HepG2 (cell line): ENCODE results near the gene EEF2. TPM values are rescaled to one million over a fixed set of nuclear protein-coding genes. Genes with fewer than 3 reads are reported as not detected.

Experiments
- MYC ChIP-seq: sonication (generic); formaldehyde crosslinking; IDR thresholded peaks from 2 replicates; pipeline ENCODE4 v1.9.0; 2021; ENCODE audit warnings: missing genetic modification reagents, borderline replicate concordance
- THAP11 ChIP-seq: IDR thresholded peaks from 2 replicates; pipeline ENCODE4 v1.6.1; 2016; ENCODE audit warnings: missing biosample characterization, missing genetic modification reagents
- YY1 ChIP-seq: IDR thresholded peaks from 2 replicates; pipeline ENCODE4 v1.6.1; 2011; ENCODE audit warnings: low read length, low read depth, moderate library complexity, mild to moderate bottlenecking; ENCODE audit not compliant: insufficient read depth, insufficient replicate concordance
- ZBTB40 ChIP-seq, 2 experiments: fragments of 450-650 bp in 1 of 2; sonication (generic) in 1 of 2; formaldehyde crosslinking in 1 of 2; IDR thresholded peaks; 2 replicates each; pipeline versions ENCODE4 v1.6.1 to v1.8.0; 2016 to 2022; ENCODE audit warnings: antibody characterized with exemption in 1 of 2, mild to moderate bottlenecking in 1 of 2, missing genetic modification reagents in 1 of 2
- ZNF350 ChIP-seq: sonication (generic); formaldehyde crosslinking; IDR thresholded peaks from 2 replicates; pipeline ENCODE4 v1.4.0; 2020; ENCODE audit warnings: mild to moderate bottlenecking, low read depth, missing genetic modification reagents, borderline replicate concordance
- ZNF460 ChIP-seq: sonication (generic); formaldehyde crosslinking; IDR thresholded peaks from 2 replicates; pipeline ENCODE4 v1.5.1; 2020; ENCODE audit warnings: missing genetic modification reagents, mild to moderate bottlenecking, borderline replicate concordance
- ZNF615 ChIP-seq: sonication (generic); formaldehyde crosslinking; IDR thresholded peaks from 2 replicates; pipeline ENCODE4 v1.5.0; 2020; ENCODE audit warnings: mild to moderate bottlenecking, missing genetic modification reagents, borderline replicate concordance
- ZNF619 ChIP-seq: sonication (generic); formaldehyde crosslinking; IDR thresholded peaks from 2 replicates; pipeline ENCODE4 v1.4.0; 2020; ENCODE audit warnings: mild to moderate bottlenecking, missing genetic modification reagents
- ZNF687 ChIP-seq: sonication (generic); formaldehyde crosslinking; IDR thresholded peaks from 2 replicates; pipeline ENCODE4 v1.5.1; 2020; ENCODE audit warnings: mild to moderate bottlenecking, missing genetic modification reagents, moderate library complexity
- ZNF724P ChIP-seq: sonication (generic); formaldehyde crosslinking; IDR thresholded peaks from 2 replicates; pipeline ENCODE4 v1.8.0; 2022; ENCODE audit warnings: missing genetic modification reagents, borderline replicate concordance
- ZNF75D ChIP-seq: sonication (generic); formaldehyde crosslinking; IDR thresholded peaks from 2 replicates; pipeline ENCODE4 v1.8.1; 2023; ENCODE audit warnings: missing genetic modification reagents, mild to moderate bottlenecking, borderline replicate concordance
- ZNF891 ChIP-seq: sonication (generic); formaldehyde crosslinking; IDR thresholded peaks from 2 replicates; pipeline ENCODE4 v1.5.0; 2020; ENCODE audit warnings: mild to moderate bottlenecking, missing genetic modification reagents
- polyA plus RNA-seq, 8 experiments: library from polyadenylated mRNA; depleted of rRNA in 3 of 8; stranded (reverse) in 7 of 8; unstranded in 1 of 8; fragments of >200 nt; fragmentation: Illumina TruSeq in 4 of 8; extraction: Trizol in 4 of 8; gene quantifications; 2 replicates each; pipeline versions ENCODE4 v1.2.1 to v1.2.3, GENCODE V29; 2011 to 2016; ENCODE audit warnings: low read depth in 4 of 8, missing spikeins in 1 of 8, mixed read lengths in 1 of 8; ENCODE audit not compliant: insufficient read depth in 1 of 8
- total RNA-seq, 5 experiments: library from RNA; depleted of rRNA; stranded (reverse); fragments of >200 nt; fragmentation: Illumina TruSeq; extraction: Trizol; gene quantifications; 2 replicates each; pipeline ENCODE4 v1.2.3, GENCODE V29; 2016; ENCODE audit warnings: low read depth in 1 of 5

EEF2 gene
- total and polyA plus RNA-seq, 2 of the 13 experiments (the other 11 are each of a cell fraction or from before 2014, with no cell fraction given), result 1,441 to 1,777 TPM

DNA sequence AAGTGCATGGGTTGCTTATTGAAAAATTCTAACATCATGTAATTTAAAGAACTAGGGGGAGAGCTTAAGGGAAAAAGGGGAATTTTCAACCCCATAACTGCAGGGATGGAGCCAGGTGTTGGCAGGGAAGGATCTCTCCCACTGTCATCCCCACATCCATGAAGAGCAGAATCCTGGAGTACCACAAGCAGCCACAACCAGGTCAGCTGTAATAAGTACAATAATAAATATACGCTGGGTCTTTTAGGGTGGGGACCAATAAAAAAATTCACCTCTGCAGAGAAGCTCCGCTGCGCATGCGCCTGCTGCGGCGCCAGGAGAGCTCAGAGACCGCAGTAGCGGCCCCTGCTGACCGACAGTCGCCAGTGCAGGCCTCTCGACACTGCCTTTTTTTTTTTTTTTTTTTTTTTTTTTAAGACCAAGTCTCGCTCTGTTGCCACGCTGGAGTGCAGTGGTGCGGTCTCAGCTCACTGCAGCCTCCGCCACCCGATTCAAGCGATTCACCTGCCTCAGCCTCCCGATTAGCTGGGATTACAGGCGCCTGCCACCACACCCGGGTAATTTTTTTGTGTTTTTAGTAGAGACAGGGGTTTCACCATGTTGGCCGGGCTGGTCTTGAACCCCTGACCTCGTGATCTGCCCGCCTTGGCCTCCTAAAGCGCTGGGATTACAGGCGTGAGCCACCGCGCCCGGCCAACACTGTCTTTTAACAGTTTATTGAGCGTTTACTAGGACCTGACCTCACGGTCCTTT, 2.5 kb upstream of the EEF2 start (continued):
- TF ChIP-seq ZNF724P (CRISPR knock-in tag) (no peak), ZNF687 (CRISPR knock-in tag) (peak; percentile 46; the same call in 1 of the 2 replicates), ZNF619 (CRISPR knock-in tag) (peak; percentile 19; the same call in 1 of the 2 replicates), YY1 (peak; percentile 41), ZNF615 (CRISPR knock-in tag) (0 out of 2 replicates have a peak, but pooled peaks have one; percentile 42), THAP11 (0 out of 2 replicates have a peak, but pooled peaks have one; percentile 13), ZNF75D (CRISPR knock-in tag) (no peak), MYC (CRISPR knock-in tag) (0 out of 2 replicates have a peak, but pooled peaks have one; percentile 20), ZBTB40 (IDR thresholded peaks at IDR 0.05) (no peak), ZBTB40 (CRISPR knock-in tag; IDR thresholded peaks at IDR 0.05) (0 out of 2 replicates have a peak, but pooled peaks have one; percentile 34), ZNF350 (0 out of 2 replicates have a peak, but pooled peaks have one; percentile 29), ZNF460 (CRISPR knock-in tag) (peak; percentile 56; the same call in 1 of the 2 replicates), ZNF891 (CRISPR knock-in tag) (0 out of 2 replicates have a peak, but pooled peaks have one; percentile 18)
